Transverse colon (tissue), 4 donors: ENCODE data around the gene PHYKPL. TPM values are rescaled to one million over a fixed set of nuclear protein-coding genes. Genes with fewer than 3 reads are reported as not detected.
A peak's percentile ranks its signal among the peaks of the same experiment; 100 is the strongest.

Experiments
- DNase-seq: peaks from one replicate; pipeline ENCODE4 v3.0.0-alpha.2; 2019
- H3K27ac ChIP-seq, 4 donors: fragments of 200-600 bp; sonication (generic); 2 replicates each; pipeline ENCODE4 v1.5.1; 2016 to 2018; ENCODE audit warnings: inconsistent platforms in 4 of 4
- H3K27me3 ChIP-seq: fragments of 200-600 bp; sonication (generic); 2 replicates; pipeline ENCODE4 v1.5.1; 2017; ENCODE audit warnings: inconsistent platforms
- H3K36me3 ChIP-seq, 4 donors: fragments of 200-600 bp; sonication (generic); 2 replicates each; pipeline ENCODE4 v1.5.1; 2017 to 2019; ENCODE audit warnings: inconsistent platforms in 4 of 4
- H3K4me1 ChIP-seq, 4 donors: fragments of 200-600 bp; sonication (generic); 2 replicates each; pipeline ENCODE4 v1.5.1; 2017 to 2020; ENCODE audit warnings: inconsistent platforms in 4 of 4
- H3K4me3 ChIP-seq, 4 donors: fragments of 200-600 bp; sonication (generic); 1 replicate in 1 of 4; 2 replicates in 3 of 4; pipeline versions ENCODE4 v1.5.1 to v1.6.1; 2017 to 2019; ENCODE audit warnings: inconsistent platforms in 4 of 4
- H3K9me3 ChIP-seq, 2 donors: fragments of 200-600 bp; sonication (generic); 2 replicates each; pipeline ENCODE4 v1.5.1; 2017 to 2019; ENCODE audit warnings: inconsistent platforms in 2 of 2
- CTCF ChIP-seq, 5 experiments: fragments of 200-600 bp in 3 of 5; fragments of 450-650 bp in 2 of 5; sonication (generic) in 3 of 5; IDR thresholded peaks; 1 replicate in 2 of 5; 2 replicates in 3 of 5; pipeline ENCODE4 v1.5.1; 2016 to 2017; ENCODE audit warnings: antibody characterized with exemption in 5 of 5, inconsistent platforms in 3 of 5, mild to moderate bottlenecking in 2 of 5, moderate library complexity in 1 of 5
- EP300 ChIP-seq: sonication (generic); formaldehyde crosslinking; IDR thresholded peaks from one replicate; pipeline ENCODE4 v1.6.1; 2017; ENCODE audit warnings: antibody characterized with exemption, low read depth
- POLR2A ChIP-seq: fragments of 450-650 bp; IDR thresholded peaks from one replicate; pipeline ENCODE4 v1.6.1; 2016; ENCODE audit warnings: antibody characterized with exemption, mild to moderate bottlenecking, moderate library complexity
- POLR2AphosphoS5 ChIP-seq, 3 donors: sonication (generic); formaldehyde crosslinking; IDR thresholded peaks; one replicate each; pipeline ENCODE4 v1.6.1; 2016; ENCODE audit warnings: antibody characterized with exemption in 3 of 3
- WGBS, 2 donors: methylation state at CpG; one replicate each; pipeline ENCODE4 v1.1.5; 2018; ENCODE audit warnings: low coverage in 1 of 2; 5-methylcytosine and 5-hydroxymethylcytosine counted together
- in situ Hi-C, 4 donors: fragments of 200-750 bp; cut with MboI; loops; one replicate each; pipeline versions ENCODE4 v1.15.0 to v1.15.1; 2017; ENCODE audit warnings: low sequenced_read_pairs in 3 of 4, low pct_ligation_motif_present in 1 of 4, low pct_unique_long_range_greater_than_20kb in 1 of 4
- intact Hi-C: fragments of 100-400 bp; cut with DNase I; formaldehyde crosslinking; loops from one replicate; pipeline ENCODE4 v1.15.1; 2023; ENCODE audit warnings: low total_unique reads
- total RNA-seq, 4 donors: library from RNA; depleted of rRNA; stranded (reverse); fragments of >200 nt; gene quantifications; one replicate each; pipeline ENCODE4 v1.1.0, GENCODE V29; 2016

PHYKPL gene
- total RNA-seq, 4 donors from 2014 or later: 124 to 405 (median 197) TPM

- in situ Hi-C loops (no loop called here), intact Hi-C loops (loop anchor here (10.0 kb wide), 1 partner anchor 802 kb away; no protein-coding TSS in a partner anchor)
- no peak for DNase-seq
- TF ChIP-seq CTCF (IDR thresholded peaks at IDR 0.05) (no peak), EP300 (no peak), POLR2AphosphoS5 (IDR thresholded peaks at IDR 0.05) (no peak), POLR2A (no peak)
- 49 to 70% methylated on average over 2 to 3 of the region's 3 CpGs for WGBS, 2 donors
- Histone ChIP-seq H3K4me3 (no peak overlapping the region), H3K4me1 (peaks cover 22 to 60% (median 50%) of the 10 kb centered on the region in 4 donors), H3K9me3 (no peaks in the 10 kb centered on the region), H3K27me3 (no peaks in the 10 kb centered on the region), H3K27ac (peak overlapping the region; percentile 99), H3K36me3 (peaks cover 0 to 22% (median 6%) of the 10 kb centered on the region in 4 donors)
Observed at GRCh38 chr5:178216779-178217178, 15.8 kb downstream of the PHYKPL start.

- H3K4me1 ChIP-seq: peaks cover 22 to 64% (median 52%) of the 10 kb centered on the region in 4 donors
- no peak for TF ChIP-seq EP300
- H3K36me3 ChIP-seq: peaks cover 0 to 28% (median 12%) of the 10 kb centered on the region in 4 donors
- in situ Hi-C loops (no loop called here), intact Hi-C loops (loop anchor here (10.0 kb wide), 1 partner anchor 801 kb away; no protein-coding TSS in a partner anchor)
- 40 to 43% methylated on average over 1 to 5 of the region's 5 CpGs for WGBS, 2 donors
- peak overlapping the region; percentile 99 for H3K27ac ChIP-seq
- no peaks in the 10 kb centered on the region for H3K27me3 ChIP-seq
- DNase-seq: peak; percentile 41
- no peaks in the 10 kb centered on the region for H3K9me3 ChIP-seq
- H3K4me3 ChIP-seq: no peak overlapping the region
Observed at GRCh38 chr5:178216088-178216534, 16.5 kb downstream of the PHYKPL start.

GRCh38 chr5:178215280-178216002 is 17.2 kb downstream of the PHYKPL start:
- TF ChIP-seq POLR2A (peak; percentile 53), POLR2AphosphoS5 (IDR thresholded peaks at IDR 0.05) (peak in 1 of 3 donors; percentile 45), CTCF (IDR thresholded peaks at IDR 0.05) (no peak)
- no peaks in the 10 kb centered on the region for H3K27me3 ChIP-seq
- no peaks in the 10 kb centered on the region for H3K9me3 ChIP-seq
- peaks cover 22 to 64% (median 53%) of the 10 kb centered on the region in 4 donors for H3K4me1 ChIP-seq
- H3K36me3 ChIP-seq: peaks cover 0 to 34% (median 15%) of the 10 kb centered on the region in 4 donors
- H3K27ac ChIP-seq: peak overlapping the region; percentile 99
- WGBS, 2 donors: 55 to 57% methylated on average over 4 to 13 of the region's 13 CpGs
- in situ Hi-C loops: no loop called here
- no peak overlapping the region for H3K4me3 ChIP-seq
- intact Hi-C loops: loop anchor here (10.0 kb wide), 1 partner anchor 801 kb away; no protein-coding TSS in a partner anchor
- DNase-seq: peak; percentile 71

GRCh38 chr5:178214160-178214803 is 18.3 kb downstream of the PHYKPL start:
- Histone ChIP-seq H3K36me3 (peaks cover 0 to 45% (median 21%) of the 10 kb centered on the region in 4 donors), H3K9me3 (no peaks in the 10 kb centered on the region), H3K27ac (peak overlapping the region; percentile 99), H3K27me3 (no peaks in the 10 kb centered on the region), H3K4me3 (no peak overlapping the region), H3K4me1 (peaks cover 27 to 74% (median 57%) of the 10 kb centered on the region in 4 donors)
- no peak for DNase-seq
- 65 to 88% methylated on average over 3 to 6 of the region's 6 CpGs for WGBS, 2 donors
- intact Hi-C loops: loop anchor here (10.0 kb wide), 1 partner anchor 799 kb away; no protein-coding TSS in a partner anchor
- in situ Hi-C loops: no loop called here
- no peak for TF ChIP-seq EP300

GRCh38 chr5:178213748-178214151 is 18.9 kb downstream of the PHYKPL start:
- Histone ChIP-seq H3K36me3 (peaks cover 0 to 47% (median 24%) of the 10 kb centered on the region in 4 donors), H3K27me3 (no peaks in the 10 kb centered on the region), H3K9me3 (no peaks in the 10 kb centered on the region), H3K4me1 (peaks cover 33 to 79% (median 63%) of the 10 kb centered on the region in 4 donors), H3K27ac (peak overlapping the region; percentile 99), H3K4me3 (no peak overlapping the region)
- WGBS, 2 donors: 47 to 86% methylated on average over 1 to 8 of the region's 8 CpGs
- in situ Hi-C loops: no loop called here
- TF ChIP-seq POLR2AphosphoS5 (IDR thresholded peaks at IDR 0.05) (no peak), POLR2A (no peak), CTCF (IDR thresholded peaks at IDR 0.05) (no peak), EP300 (no peak)
- DNase-seq: peak; percentile 82
- intact Hi-C loops: loop anchor here (10.0 kb wide), 1 partner anchor 799 kb away; no protein-coding TSS in a partner anchor
